Dermis microvascular lymphatic vessel endothelial cell (primary cell): Measurements from ENCODE around the gene SLC35E3. TPM values are rescaled to one million over a fixed set of nuclear protein-coding genes. Genes with fewer than 3 reads are reported as not detected.

Source experiments
- DNase-seq, 2 donors: peaks; one replicate each; pipeline versions ENCODE4 v3.0.0 to v3.0.0-alpha.2; 2010; ENCODE audit warnings: low read depth in 2 of 2
- total RNA-seq: library from RNA; depleted of rRNA; stranded (reverse); fragments of >200 nt; gene quantifications from 2 replicates; pipeline ENCODE4 v1.2.1, GENCODE V29; 2014

SLC35E3 gene
- total RNA-seq, 1 donor from 2014 or later: 4.6 TPM

DNA sequence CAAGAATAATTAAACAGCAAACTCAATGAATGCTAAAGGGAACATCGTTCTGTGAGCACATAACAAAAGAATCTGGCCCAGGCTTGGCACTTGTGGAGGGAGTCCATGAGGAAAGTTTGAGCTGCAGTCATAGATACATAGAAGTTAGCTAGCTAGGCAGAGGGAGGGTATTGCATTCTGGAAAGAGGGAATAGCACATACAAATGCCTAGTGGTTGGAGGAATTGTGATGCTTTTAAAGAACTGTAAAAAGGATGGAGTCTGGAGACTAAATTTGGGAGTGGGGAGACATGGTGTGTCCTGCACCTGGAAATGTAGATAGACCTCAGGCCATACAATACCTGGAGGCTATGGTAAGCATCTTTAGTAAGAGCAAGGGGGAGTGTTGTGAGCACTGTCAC is 24.0 kb downstream of the SLC35E3 start:
- no peak for DNase-seq

DNA sequence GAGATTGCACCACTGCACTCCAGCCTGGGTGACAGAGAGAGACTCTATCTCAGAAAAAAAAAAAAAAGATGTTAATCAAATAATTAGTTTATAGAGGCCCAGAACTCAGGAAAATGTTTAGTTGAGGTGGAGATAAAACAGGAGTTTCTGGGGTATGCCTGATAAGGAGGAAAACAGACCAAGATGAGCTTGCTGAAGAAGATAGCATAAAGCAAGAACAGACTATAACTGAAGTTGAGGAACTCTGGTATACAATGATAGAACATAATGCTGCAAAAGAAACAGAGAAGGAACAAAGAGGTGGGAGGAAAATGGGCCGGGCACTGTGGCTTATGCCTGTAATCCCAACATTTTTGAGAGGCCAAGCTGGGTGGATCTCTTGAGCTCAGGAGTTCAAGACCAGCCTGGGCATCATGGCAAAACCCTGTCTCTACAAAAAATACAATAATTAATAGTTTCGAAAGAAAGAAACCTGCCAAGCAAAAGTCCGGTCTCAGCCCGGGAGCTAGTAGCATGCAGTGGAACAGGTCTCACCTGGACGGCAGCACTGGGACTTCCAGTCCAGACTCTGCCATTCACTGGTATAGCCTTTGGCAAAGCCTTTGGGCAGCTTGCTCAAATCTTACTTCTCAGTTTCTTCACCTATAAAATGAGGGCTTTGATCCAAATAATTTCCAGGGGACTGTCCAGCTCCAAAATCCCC is 25.4 kb downstream of the SLC35E3 start:
- no peak for DNase-seq

DNA sequence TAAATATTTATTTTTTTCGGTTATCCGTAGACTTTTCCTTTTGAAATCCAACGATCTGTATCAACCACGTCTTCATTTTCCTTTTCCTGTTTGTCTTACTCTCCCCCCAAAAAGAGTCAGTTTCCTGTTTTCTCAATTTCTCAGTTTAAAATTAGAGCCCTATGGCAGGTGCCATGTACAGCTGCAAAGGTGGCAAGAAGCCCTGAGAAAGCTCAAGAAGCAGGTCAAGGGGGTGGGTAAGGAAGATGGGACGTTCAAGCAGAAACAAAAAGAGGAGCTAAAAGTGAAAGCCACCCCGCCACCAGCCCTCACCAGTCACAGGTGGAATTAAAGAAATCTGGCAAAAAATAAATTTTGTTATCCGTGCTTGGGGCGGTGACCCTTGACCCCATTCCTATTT is 26.7 kb downstream of the SLC35E3 start:
- peak in 1 of 2 donors; percentile 51 for DNase-seq

DNA sequence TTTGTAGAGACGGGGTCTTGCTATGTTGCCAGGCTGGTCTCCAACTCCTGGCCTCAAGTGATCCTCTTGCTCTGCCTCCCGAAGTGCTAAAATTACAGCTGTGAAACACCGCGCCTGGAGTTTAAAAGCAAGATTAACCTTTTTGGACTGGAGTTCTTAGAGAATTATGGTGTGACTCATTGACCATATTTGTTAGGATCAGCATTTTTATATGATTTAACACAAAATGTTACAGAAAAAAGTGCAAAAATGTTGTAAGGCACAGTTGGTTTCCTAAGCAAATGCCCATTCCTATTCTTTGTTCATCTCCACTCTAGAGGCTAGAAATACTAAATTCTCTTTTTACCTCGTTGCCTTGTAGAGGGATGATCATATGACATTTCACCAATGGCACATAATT is 27.6 kb downstream of the SLC35E3 start:
- no peak for DNase-seq

DNA sequence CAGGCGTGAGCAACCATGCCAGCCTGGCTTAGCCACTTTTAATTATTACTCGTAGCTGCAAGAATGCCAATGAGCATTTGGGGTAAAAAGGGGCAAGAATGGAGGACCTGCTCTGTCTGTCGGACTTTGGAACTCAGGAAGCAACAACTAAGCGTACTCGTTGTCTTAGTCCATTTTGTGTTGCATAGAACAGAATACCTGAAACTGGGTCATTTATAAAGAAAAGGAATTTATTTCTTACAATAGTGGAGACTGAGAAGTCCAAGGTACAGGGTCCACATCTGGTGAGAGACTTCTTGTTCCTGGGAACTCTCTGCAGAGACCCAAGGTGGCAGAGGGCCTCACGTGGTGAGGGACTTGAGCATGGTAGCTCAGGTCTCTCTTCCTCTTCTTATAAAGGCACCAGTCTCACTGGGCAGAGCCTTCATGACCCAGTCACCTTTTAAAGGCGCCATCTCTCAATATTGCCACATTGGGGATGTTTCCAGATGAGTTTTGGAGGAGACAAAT is 29.2 kb downstream of the SLC35E3 start:
- no peak for DNase-seq

DNA sequence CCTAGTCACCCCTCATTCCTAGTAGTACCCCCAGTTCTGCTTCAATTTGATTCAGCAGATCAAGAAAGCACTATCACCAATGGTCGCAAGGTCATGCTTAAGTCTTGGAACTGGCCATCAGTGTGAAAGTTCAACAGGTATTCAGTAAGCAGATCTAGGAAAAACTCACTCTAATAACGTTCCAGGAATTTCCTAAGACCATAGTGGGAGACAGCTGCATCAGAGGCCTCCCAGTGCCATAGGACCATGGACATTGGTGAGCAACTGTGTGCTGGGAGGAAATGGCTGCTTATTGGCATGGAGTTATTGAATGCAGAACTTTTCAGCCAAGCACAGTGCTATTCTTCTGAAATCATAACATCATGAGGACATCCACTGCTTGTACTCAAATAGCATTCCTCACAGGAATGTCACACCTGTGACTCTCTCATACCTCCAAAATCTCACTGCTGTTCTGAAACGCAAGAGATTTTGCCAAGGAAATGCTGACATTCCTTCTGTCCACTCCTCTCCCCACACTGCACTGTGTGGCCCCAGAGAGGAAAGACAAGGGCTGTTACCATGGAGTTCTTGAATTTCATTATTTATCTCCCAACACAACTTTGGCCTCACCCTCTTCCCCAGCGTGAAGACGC is 31.1 kb downstream of the SLC35E3 start:
- DNase-seq: no peak

DNA sequence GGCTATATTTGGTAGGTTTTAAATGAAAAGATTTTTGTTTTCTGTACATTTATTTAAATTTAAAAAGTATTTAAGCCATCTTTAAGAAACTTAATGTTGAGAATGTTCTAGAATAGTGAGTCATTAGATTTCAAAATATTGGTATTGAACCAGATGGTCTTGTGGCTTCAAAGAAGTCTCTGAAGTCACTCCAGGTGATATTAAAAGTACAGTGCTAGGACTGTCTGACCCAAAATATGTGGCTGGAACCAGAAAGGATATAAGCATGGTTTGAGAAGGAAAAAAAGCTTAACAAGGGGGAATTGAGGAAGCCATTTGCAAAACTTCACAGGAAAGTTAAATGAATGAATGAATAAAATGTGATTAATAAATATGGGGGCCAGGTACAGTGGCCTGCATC is 33.3 kb downstream of the SLC35E3 start:
- DNase-seq: no peak

DNA sequence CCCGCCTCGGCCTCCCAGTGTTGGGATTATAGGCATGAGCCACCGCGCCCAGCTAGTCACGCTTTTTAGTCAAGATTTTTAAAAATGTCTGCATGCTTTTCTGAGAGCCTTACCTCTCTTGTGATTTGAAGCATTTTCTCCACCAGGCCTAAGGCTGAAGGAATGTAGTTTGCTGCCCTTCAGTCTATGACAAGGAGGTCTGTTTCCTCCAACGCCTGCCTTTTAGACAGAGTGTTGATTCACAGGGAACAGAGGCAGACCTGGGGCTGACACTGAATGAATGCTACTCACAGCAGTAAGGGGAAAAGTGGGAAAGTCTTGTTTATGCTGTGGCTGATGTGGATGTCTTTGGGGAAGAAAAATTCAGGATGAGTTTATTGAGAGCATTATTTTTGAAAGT is 34.8 kb downstream of the SLC35E3 start:
- no peak for DNase-seq

DNA sequence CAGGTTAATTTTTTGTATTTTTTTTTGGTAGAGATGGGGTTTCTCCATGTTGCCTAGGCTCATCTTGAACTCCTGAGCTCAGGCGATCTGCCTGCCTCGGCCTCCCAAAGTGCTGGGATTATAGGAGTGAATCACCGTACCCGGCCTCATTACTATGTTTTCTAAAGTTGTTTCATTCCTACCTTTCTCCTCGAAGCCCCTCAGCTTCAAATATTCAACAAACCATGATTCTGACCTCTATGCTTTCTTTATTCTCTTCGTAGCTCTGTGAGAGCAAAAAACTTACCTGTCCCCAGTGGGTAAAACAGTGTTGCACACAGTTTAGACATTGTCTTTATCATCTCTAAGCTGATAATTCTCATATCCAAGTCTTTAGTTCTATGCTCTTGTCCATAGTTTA is 35.8 kb downstream of the SLC35E3 start:
- no peak for DNase-seq

DNA sequence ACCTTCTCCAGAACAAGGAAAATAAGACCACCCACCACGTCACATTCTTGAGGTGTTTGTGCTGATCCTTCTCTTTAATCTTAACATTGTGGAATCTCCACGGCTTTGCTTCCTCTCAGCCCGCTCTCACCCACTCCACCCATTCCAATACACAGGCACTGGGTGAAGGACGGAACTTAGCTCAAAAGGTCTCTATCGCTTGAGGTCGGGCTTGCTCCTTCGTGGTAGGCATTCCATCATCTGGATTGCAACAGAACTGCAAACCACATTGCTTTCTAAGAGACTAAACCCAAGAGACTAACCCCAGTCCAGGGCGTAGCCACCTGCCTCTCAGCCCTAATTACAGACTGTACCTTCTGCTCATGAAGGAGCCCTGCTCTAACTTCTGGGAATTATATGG is 38.0 kb downstream of the SLC35E3 start:
- no peak for DNase-seq

DNA sequence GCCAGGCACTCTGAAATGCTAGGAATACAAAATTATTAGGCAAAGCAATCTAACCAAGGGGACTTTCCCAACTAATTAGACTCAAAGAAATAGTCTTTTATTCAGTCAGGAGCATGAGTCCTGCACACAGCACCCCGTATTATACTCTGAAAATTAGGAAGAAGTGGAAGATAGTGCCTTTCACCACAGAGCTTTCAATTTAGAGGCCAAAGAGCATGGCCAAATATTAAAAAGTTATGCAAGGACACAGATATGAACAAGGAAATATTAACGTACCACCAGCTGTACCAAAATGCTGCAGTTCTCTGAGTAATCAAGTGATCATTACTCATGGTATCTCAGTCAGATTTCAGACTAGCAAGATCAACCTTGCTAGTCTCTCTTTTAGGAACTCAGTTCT is 39.4 kb downstream of the SLC35E3 start:
- DNase-seq: no peak

DNA sequence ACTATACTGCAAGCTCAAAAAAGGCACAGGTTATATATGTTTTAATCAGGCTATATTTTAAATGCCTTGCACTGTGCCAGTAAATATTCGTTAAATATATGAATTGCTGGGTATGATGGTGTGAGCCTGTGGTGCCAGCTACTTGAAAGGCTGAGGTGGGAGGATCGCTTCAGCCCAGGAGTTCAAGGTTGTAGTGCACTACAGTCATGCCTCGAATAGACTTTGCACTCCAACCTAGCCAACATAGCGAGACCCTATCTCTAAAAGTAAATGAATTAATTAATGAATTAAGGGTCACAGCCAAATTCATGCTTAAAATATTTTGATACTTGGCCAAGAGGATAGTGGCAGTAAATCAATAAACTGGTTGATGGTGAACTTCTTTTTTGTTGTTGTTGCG is 39.8 kb downstream of the SLC35E3 start:
- DNase-seq: no peak

DNA sequence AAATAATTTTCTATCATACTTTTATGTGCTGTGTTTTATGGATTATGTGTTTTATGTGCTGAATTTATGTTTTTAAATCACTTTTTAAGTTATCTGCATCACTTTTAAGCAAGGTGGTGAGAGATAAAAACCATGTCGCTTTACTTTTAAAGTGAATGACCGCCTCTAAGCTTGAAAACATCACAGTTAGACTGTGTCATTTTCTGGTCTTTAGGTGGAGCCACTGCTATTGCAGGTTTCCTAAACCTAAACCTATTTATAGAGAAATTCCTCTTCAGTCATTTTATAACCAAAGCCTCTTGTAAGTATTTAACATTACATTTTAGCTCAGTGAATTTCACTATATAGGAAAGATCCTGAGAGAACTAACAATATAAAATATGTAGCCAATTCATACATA is 41.0 kb downstream of the SLC35E3 start:
- DNase-seq: peak; percentile 50 to 56

DNA sequence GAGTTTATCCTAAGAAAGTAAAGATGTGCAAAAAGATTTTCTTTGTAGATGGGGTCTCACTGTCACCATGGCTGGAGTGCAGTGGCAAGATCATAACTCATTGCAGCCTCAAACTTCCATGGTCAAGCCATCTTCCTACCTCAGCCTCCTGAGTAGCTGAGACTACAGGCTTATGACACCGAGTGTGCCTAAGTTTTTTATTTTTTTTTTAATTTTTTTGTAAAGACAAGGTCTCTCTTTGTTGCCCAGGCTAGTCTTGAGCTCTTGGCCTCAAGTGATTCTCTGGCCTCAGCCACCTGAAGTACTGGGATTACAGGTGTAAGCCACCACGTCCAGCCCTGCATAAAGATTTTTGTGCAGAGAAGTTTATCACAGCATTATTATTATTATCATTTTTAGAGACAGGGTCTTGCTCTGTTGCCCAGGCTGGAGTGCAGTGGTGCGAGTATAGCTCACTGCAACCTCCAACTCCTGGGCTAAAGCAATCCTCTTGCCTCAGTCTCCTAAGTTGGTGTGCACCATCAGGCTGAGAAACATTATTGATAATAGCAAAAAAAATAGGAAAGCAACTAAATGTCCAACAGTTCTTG is 42.7 kb downstream of the SLC35E3 start:
- DNase-seq: no peak

DNA sequence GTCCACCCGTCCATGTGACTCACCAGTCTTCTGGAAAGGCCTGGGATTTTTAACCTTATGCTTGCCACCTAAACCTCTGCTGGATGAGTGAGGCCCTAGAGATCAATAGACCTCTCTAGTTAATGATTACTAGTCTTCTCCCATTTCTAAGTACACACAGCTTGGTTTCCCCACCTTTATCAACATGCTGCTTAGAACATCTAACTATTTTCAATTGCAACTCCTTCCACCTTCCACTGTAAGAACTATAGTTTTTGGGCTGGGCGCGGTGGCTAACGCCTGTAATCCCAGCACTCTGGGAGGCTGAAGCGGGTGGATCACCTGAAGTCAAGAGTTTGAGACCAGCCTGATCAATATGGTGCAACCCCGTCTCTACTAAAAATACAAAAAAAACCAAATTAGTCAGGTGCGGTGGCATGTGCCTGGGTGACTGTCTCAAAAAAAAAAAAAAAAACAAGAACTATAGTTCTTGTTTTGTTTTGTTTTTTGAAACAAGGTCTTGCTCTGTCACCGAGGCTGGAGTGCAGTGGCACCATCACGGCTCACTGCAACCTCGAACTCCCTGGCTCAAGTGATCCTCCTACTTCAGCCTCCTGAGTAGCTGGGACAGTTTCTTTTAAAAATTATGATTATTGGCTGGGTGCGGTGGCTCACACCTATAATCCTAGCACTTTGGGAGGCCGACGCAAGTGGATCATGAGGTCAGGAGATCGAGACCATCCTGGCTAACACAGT is 43.3 kb downstream of the SLC35E3 start:
- no peak for DNase-seq

DNA sequence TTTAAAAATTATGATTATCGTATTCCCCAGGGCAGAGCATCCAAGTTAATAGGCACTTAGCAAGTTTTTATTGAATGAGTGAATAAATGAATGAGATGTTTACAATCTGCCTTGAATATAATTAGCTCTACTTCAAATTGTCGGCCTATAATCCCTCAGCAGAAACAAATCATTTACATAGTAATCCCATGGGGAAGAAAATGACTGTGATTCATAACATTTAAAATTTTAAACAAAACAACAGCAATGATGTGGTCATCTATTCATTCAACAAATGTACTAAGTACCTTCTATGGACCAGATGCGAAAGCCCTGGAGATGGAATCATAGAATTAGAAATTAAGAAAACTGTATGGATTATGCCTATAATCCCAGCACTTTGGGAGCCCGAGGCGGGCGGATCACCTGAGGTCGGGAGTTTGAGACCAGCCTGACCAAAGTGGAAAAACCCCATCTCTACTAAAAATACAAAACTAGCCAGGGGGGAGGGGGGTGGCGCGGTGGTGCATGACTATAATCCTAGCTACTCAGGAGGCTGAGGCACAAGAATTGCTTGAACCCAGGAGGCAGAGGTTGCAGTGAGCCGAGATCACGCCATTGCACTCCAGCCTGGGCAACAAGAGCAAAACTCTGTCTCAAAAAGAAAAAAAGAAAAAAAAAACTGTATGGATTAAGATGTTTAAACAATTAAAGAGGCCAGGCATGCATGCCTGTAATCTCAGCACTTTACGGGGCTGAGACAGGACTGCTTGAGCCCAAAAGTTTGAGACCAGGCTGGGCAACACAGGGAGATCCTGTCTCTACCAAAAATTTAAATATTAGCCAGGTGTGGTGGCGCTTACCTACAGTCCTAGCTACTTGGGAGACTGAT is 44.3 kb downstream of the SLC35E3 start:
- no peak for DNase-seq

DNA sequence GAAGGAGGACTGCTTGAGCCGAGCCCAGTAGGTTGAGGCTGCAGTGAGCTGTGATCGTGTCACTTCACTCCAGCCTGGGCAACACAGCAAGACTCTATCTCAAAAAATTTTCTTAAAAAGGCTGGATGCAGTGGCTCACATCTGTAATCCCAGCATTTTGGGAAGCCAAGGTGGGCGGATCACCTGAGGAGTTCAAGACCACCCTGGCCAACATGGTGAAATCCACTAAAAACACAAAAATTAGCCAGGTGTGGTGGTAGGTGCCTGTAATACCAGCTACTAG is 44.9 kb downstream of the SLC35E3 start:
- DNase-seq: no peak

DNA sequence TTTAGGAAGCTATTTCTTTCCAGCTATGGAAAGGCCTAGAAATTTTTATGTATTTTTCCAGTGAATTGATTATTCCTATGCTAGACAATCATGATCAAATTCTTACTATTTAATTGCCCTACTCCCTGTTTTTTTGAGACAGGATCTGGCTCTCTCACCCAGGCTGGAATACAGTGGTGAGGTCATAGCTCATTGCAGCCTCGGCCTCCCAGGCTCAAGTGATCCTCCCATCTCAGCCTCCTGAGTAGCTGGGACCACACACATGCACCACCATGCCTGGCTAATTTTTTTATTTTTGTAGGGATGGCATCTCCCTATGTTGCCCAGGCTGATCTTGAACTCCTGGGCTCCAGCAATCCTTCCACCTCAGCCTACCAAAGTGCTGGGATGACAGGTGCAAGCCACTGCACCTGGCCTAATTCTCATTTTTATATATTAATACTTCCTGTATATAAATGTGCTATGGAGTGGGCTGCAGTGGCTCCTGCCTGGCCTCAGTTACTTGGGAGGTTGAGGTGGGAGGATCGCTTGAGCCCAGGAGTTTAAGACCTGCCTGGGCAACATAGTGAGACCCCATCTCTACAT is 46.0 kb downstream of the SLC35E3 start:
- no peak for DNase-seq

DNA sequence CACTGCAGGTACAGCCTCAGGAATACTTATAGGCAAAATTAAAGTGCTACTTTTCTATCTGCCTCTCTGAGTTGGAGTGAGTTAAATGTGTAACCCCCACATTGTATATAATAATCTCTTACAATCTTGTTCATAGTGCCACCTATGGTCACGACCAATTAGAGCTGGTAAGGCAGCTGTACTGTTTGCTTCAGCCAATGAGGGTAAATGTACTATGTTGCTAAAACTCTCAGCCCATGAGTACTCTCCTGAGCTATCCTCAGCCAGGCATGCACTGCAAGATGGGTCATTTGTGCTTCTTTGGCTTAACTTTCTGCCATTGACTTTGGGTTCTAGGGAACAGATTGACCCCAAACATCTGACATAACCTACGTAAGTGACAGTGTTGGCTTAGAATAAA is 47.0 kb downstream of the SLC35E3 start:
- peak; percentile 36 to 63 for DNase-seq

DNA sequence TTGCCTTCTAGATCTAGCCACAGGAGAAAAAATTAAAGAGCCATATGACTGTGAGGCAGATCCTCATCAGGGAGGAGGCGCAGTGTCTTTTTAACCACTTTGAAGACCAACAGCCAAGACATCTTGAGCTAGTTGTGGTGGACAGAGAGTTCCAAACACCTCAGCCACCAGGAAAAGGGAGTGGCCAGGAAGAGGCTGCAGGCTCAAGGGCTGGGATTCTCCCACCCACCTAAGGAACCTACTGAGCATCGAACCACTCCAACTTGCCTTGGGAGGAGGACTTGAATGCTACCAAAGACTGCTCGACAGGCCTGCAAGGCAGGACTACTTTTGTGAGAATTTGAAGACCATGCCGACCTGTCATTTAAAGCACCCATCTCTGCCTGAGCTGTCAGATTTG is 47.5 kb downstream of the SLC35E3 start:
- no peak for DNase-seq

DNA sequence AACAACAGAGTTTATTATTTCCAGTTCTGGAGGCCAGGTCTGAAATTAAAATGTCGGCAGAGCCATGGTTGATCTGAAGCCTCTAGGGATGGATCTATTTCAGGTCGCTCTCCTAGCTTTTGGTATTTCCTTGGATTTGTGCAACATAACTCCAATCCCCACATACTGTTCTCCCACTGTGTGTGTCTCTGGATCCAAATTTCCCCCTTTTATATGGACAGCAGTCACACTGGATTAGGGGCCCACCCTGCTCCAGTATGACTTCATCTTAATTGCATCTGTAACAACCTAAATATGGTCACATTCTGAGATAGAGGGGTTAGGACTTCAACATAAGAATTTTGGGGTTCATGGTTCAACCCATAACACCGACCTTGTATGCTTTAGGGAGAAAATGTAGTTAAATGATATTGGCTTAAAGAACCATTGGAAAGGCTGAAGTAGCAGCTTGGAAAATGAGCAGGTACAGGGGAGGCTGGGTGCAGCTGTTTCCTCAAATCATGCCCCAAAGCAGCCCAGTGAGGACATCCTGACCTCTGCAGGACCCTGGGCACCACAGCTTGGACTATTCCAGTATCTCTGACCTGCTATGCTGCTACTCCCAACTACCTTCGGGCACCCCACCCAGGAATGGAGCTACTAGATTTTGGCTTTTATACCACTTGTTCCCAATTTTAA is 48.1 kb downstream of the SLC35E3 start:
- no peak for DNase-seq
